Amniotic stem cell (primary cell): ENCODE data around the gene CMTM5.
"Not testable (repeated sequence)": the region's sequence is repeated elsewhere in the genome, so short reads cannot be mapped to it uniquely, and the experiment has no call there.

Experiments
- DNase-seq: peaks from one replicate; lab custom pipeline; 2025; lab: John Stamatoyannopoulos, UW

CMTM5 gene

GRCh38 chr14:23378612-23379220 lies 1.9 kb downstream of the CMTM5 start:
- no peak for DNase-seq

- no peak for DNase-seq
These were observed 2.7 kb downstream of the CMTM5 start for GRCh38 chr14:23379366-23380196.

- no peak for DNase-seq
These were observed 3.5 kb downstream of the CMTM5 start for GRCh38 chr14:23380197-23380914.

GRCh38 chr14:23380976-23381375 lies 4.1 kb downstream of the CMTM5 start:
- DNase-seq = no peak

GRCh38 chr14:23381871-23382270 lies 5.0 kb downstream of the CMTM5 start:
- no peak for DNase-seq

- DNase-seq = no peak
These were observed 5.4 kb downstream of the CMTM5 start for GRCh38 chr14:23382276-23382675.

- no peak for DNase-seq
These were observed 6.0 kb downstream of the CMTM5 start for GRCh38 chr14:23382731-23383440.

- DNase-seq = no peak
These were observed 7.7 kb downstream of the CMTM5 start for GRCh38 chr14:23384364-23385080.

- DNase-seq = no peak
These were observed 8.4 kb downstream of the CMTM5 start for GRCh38 chr14:23385244-23385641.

GRCh38 chr14:23385642-23386265 lies 8.9 kb downstream of the CMTM5 start:
- DNase-seq = no peak

- not testable (repeated sequence) for DNase-seq
These were observed 9.4 kb downstream of the CMTM5 start for GRCh38 chr14:23386266-23386657.

GRCh38 chr14:23386999-23387398 lies 10.2 kb downstream of the CMTM5 start:
- DNase-seq = no peak

- DNase-seq = no peak
These were observed 11.4 kb downstream of the CMTM5 start for GRCh38 chr14:23387916-23388882.

GRCh38 chr14:23388996-23389395 lies 12.2 kb downstream of the CMTM5 start:
- DNase-seq = no peak

- DNase-seq = no peak
These were observed 12.6 kb downstream of the CMTM5 start for GRCh38 chr14:23389396-23389795.

- not testable (repeated sequence) for DNase-seq
These were observed 13.0 kb downstream of the CMTM5 start for GRCh38 chr14:23389871-23390270.

- no peak for DNase-seq
These were observed 15.8 kb downstream of the CMTM5 start for GRCh38 chr14:23392613-23393012.

GRCh38 chr14:23396126-23396525 lies 19.3 kb downstream of the CMTM5 start:
- DNase-seq = no peak

- DNase-seq = no peak
These were observed 20.0 kb downstream of the CMTM5 start for GRCh38 chr14:23396781-23397407.
